ACHN (cell line): ENCODE measurements around the gene FCSK.
"Not testable (repeated sequence)": the region's sequence is repeated elsewhere in the genome, so short reads cannot be mapped to it uniquely, and the experiment has no call there.

Source experiments
- DNase-seq: peaks from one replicate; pipeline ENCODE4 v3.0.0-alpha.2; 2015
- in situ Hi-C: cut with HindIII; loops from 2 replicates; pipeline ENCODE4 v1.10.0; 2017; ENCODE audit warnings: low sequenced_read_pairs, low pct_ligation_motif_present, low pct_unique_long_range_greater_than_20kb

Gene FCSK

DNA sequence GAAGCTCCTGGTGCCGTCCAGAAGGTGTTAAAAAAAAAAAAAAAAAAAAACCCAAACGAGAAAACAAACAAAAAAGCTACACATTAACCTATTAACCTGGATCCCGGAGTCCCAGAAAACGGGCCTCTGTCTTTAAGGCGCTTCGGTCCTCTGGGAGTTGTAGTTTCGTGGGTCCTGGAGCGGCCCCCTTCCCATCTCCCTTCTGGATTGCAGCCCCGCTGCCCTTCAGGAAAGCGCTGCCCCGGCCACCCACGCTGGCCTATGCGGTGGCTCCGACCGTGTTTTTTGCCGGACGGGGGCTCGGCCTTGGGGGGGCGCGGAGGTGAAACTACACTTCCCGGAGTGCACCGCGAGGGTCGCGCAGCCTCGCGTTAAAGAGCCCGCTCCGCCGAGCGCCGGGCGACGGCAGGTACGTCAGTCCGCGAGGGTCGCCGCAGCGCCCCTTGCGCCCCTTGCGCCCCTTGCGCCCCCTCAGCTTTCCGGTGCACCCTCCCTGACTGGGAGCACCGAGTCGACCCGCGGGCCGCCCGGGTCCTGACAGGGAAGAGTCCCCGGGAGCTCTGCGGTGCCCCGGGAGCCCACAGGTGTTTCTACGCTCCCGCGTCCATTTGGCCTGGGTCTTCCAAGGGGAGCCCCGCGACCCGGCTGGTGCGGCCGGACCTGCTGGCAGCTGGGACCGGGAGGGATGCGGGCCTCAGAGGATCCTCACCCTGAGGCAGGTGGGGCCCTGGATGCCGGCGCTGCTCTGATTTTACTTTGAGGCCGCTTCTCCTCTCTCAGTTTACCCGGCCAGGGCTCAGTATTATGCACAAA, at the start of gene FCSK:
Gene FCSK, plus strand, starts transcription at position 374 of the 813 bp plus-strand sequence. CDS start 8,596 bp downstream, outside the sequence.
- in situ Hi-C loops = no loop called here
- peak; percentile 77 for DNase-seq

DNA sequence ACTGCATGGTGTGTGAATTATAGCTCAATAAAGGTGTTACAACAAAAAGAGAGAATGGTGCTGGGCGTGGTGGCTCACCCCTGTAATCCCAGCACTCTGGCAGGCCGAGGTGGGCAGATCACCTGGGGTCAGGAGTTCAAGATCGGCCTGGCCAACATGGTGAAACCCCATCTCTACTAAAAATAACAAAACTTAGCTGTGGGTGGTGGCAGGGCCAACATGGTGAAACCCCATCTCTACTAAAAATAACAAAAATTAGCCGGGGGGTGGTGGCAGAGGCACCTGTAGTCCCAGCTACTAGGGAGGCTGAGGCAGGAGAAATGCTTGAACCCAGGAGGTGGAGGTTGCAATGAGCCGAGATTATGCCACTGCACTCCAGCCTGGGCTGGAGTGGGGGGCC, 48.3 kb upstream of the FCSK start:
- in situ Hi-C loops, DNase-seq: not testable (repeated sequence)

DNA sequence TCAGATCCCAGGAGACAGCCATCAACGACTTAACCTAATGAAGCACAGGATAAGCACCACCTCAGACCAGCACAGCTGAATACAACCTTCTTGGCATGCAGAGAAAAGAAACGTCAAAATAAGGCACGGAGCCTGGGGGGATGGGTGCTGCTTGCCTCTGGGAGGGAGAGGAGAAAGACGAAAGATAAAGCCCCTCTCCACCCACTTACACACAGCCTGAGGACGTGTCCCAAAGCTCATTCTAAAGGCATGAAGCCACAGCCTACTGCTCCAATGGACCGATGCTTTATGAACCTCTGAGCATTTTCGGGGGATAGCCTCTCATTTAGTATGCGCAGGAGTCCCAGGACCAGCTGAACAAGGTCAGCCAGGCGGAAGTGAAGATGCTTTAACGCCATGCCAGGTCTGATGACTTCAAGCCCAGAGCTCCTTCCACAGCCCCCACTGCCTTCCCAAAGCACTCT, 46.6 kb upstream of the FCSK start:
- DNase-seq = no peak
- in situ Hi-C loops = no loop called here

DNA sequence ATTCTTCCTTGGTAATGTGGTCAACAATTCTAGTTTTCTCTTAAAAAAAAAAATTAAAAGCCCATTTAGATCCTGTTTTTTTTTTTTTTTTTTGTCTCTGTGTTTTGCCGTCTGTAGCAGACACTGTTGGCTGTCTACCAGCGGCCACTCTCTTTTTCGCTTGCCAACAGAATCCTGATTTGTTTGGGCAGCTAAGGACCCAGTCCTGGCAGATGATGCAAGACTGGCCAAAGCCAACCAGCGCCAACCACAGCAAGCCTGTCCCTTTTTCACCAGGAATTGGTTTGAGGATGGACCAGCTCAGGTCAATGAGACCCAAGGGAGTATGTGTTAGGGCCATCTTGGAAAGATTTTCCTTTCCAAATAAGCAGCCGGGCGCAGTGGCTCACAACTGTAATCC, 43.7 kb upstream of the FCSK start:
- no peak for DNase-seq
- in situ Hi-C loops = no loop called here

DNA sequence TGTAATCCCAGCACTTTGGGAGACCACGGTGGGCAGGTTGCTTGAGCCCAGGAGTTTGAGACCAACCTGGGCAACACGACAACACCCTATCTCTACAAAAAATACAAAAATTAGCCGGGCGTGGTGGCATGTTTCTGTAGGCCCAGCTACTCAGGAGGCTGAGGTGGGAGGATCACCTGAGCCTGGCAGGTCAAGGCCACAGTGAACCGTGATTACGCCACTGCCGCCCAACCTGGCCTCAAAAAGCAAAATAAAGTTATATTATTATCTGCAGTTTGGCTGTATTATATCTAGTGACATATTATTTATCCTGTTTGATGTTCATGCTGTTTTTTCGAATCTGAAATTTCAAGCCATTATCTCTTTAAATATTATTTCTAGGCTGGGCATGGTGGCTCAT, 42.0 kb upstream of the FCSK start:
- in situ Hi-C loops = no loop called here

DNA sequence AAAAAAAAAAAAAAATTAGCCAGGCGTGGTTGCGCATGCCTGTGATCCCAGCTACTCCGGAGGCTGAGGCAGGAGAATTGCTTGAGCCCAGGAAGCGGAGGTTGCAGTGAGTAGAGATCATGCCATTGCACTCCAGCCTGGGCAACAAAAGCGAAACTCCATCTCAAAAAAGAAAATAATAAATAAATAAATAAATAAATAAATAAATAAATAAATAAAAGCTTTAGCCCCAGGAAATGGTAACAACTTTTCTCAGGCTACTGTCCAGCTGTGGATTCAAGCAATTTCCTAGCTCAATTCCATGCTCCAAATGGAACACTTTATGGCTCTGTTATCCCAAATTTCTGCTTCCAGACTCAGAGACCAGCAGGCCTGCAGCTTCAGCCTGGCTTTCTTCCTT, 40.8 kb upstream of the FCSK start:
- in situ Hi-C loops, DNase-seq: not testable (repeated sequence)

More for the DNA sequence above, 42.0 kb upstream of the FCSK start:
- DNase-seq = no peak

DNA sequence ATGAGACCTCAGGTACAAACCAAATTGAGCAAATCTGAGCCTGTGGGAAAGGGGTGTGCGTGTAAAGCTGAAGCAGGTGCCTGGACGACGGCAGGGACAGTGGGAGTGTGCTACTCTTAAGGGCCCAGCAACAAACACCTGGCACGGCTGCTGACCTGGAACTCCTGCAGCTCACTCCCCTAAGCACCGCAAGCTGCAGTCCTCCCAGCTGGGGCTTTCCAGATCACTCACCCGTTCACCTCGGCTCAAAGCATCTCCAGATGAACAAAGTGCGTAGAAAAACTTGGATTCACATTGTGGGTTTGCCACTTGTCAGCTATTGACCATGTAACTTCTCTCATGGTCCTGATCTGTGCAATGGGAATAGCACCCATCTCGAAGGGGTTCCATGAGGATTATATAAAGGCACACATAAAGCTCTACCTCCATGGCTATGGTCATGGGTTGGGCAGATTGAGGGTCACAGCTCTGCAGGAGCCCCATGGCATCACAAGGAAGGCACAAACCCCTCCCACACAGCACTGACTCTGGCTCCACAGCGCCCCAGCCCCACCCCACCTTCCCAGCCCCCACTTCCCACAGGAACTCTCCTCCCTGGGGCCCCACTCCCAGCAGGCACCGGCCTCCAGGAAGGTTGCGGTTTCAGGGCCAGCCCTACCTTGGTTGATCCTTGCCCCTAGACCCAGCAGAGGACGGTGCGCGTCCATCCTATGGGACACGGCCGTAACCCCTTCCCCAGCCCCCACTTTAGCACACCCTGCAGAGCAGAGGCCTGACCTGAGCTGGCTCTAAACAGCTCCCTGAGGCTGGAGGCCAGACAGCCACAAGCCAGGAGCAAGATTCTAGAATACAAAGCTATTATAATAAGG, 37.4 kb upstream of the FCSK start:
- in situ Hi-C loops = no loop called here
- no peak for DNase-seq

DNA sequence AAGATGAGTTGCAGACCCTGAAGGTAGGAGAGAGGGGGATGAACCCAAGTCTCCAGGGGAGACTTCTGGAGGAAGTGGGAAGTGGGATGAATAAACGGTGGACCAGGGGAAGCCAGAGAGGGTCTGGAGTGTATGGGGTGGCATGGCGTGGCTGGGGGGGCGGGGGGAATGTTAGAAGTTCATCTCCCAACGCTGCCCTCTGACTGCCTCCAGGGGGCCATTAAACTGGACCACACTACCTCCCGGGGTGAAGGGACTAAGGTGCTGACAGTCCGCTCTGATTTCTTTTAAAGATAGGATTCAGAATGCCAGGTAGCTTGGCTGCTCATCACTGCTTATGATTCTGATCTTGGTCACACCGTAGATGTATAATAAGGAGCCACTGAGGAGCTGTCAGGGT, 36.7 kb upstream of the FCSK start:
- no peak for DNase-seq
- in situ Hi-C loops = no loop called here

DNA sequence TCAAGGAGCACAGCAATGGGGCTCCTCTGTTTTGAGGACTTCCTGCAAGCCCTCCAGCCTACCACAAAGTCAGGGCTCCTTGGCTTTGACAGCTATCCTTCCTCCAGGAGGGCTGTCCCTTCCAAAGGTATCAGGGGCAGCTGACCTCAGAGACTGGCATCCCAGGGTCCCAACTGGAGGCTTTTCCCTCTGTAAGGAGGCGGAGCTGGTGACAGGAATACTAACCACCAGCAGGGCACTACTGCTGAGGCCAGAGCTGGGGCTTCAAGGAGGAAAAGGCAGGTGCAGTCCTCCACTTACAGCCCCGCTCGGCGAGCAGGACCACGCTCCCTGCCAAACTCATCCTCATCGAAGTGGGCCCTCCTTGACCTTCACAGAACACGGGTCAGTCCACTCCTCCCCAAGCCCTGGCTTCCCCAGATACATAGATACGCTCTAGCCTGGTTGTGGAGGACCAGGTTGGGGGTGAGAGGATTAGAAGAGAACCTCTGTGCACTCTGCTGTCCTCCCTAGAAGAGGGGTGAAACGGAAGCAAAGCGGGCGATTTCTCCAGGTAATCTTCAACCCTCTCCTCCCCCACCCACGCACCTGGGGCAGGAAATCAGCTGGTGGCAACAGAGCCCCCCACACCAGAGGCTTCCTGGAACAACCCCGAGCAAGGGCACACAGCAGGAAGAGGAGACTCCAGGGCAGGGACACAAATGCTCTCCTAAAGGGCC, 36.0 kb upstream of the FCSK start:
- no peak for DNase-seq
- in situ Hi-C loops = no loop called here

DNA sequence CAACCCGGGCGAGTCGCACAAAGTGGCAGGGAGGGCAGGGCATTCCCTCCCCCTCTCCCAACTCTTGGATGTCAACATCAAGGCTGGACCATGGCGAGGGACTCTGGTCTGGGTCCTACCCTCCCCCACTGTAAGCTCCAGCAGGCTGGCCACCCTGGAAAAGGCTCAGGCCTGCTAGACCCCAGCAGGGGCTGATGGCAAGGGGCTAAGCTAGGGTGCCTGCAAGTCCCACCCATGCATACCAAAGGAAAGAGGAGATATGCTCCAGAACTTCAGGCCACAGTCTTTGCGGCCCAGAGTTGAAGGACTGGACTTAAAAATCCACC, 35.4 kb upstream of the FCSK start:
- no peak for DNase-seq

DNA sequence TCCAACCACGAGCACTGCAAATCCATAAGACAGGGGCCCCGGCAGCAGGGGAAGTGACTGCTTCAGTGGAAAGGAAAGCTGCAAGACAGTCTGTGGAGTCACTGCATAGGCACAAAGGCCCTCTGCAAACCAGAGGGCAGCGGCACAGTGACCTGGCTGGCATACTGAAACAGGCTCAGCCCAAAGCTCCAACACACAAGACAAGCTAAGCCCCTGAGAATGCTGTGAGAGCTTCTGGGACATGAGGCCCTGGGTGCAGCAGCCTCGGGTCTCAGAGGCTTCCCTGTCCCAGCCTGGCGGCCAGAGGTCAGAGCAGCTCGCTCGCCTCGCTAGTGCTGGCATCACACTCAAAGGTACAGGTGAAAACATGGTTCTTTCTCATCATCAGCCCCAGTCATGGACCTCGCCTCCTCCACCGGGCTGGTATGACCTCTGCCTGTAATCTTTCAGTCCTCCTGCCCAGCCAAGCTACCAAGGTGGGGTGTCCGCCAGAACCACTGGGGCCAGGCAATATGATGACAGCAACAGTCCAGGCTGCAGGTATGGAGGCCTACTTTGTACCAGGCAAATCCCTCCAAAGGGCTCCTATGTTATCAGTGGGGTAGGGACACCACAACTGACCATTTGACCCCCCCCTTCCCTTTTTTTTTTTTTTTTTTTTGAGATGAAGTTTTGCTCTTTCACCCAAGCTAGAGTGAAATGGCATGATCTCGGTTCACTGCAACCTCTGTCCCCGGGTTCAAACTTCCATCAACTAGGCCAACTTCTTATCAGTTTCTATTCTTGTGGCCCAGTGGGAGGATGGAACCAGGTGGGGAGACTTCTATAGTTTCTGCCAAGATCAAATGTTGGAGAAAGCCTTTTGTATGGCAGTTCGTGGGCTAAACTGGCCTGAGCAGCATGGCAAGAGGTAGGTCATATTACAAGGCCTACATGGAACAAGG, 34.7 kb upstream of the FCSK start:
- no peak for DNase-seq
- in situ Hi-C loops = no loop called here

More for the DNA sequence above, 35.4 kb upstream of the FCSK start:
- in situ Hi-C loops = no loop called here

DNA sequence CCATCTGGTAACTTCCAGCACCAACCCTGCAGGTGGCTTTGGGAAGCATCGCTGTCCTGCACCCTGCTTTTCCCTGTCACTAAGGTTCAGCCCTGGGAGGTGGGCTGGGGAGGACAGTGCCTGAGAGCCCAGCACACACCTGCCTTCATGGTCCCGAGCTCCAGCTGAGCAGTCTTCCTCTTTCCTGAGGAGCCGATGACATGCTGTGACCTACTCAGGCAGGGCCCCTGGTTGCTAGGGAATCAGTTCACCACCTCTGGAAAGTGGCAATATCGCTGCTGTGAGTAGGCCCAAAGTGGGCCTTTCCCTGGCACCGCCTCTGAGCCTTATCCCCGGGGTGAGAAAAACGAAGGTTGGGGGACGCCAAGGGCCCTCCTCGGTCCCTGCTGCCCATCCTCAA, 33.4 kb upstream of the FCSK start:
- DNase-seq = no peak
- in situ Hi-C loops = no loop called here

DNA sequence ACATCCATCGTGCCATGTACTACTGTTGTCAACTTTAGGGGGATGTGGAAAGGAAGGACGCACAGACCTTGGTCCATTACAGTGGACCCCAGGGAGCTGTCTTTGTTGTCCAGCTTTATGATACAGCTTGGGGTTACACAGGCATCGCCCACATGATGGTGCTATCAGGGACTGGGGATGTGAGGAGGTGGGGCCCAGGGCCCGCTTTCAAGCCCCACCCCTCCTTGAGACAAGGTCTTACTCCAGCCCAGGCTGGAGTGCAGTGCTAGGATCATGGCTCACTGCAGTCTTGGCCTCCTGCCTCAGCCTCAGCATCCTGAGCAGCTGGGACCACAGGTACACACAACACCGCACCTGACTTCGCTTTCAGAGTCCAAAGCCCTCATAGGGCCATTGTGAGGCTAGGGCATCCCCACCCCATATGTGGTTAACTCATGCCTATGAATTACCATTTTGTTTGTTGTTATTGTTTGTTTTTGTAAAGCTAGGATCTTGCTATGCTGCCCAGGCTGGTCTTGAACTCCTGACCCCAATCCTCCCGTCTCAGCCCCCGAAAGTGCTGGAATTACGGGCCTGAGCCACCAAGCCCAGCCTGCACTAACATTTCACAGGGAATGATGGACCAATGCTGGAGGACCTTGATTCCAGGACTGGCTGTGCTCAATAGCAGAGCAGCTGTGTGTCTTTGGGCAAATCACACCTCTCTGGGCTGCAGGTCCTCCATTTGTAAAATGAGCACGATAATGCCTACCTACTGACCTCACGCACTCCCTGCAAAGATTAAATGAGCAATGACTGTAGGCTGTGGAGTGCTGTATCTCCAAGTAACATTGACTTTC, 32.7 kb upstream of the FCSK start:
- in situ Hi-C loops = no loop called here
- DNase-seq = no peak

DNA sequence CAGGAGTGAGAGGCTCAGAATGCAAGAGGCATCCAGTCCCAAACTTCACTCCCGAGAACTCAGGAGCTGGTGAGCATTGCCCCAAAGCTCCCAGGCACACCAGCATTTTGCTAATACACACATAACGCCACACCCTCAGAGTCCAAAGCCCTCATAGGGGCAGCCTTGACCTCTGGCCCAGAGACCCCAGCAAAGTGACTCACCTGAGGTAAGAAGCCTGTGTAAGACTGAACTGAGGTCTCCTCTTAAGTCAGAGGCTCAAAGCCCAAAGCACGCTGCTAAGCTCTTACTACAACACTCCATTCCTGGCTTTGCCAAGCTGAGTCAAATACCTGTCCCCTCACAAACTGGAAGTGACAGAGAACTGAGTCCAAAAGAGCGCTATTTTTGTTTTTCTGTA, 31.9 kb upstream of the FCSK start:
- no peak for DNase-seq
- in situ Hi-C loops = no loop called here

DNA sequence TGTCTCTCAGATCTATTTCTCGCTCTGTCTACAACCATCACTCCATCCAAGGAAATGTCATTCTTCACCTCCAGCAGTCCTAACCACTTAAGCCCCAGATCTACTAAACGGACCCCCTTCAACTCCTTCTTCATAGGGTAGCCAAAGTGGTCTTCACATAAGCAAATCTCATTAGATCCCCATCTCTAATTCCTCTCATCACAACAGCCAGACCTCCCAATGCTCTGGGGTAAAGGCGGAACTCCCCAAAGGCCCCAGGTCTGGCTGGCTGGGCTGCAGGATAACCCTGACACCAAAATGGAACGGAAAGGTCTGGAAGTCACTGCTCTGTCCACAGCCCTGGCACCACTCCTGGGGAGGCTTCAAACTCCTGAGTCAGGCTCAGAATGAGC, 26.6 kb upstream of the FCSK start:
- no peak for DNase-seq
- in situ Hi-C loops = no loop called here

DNA sequence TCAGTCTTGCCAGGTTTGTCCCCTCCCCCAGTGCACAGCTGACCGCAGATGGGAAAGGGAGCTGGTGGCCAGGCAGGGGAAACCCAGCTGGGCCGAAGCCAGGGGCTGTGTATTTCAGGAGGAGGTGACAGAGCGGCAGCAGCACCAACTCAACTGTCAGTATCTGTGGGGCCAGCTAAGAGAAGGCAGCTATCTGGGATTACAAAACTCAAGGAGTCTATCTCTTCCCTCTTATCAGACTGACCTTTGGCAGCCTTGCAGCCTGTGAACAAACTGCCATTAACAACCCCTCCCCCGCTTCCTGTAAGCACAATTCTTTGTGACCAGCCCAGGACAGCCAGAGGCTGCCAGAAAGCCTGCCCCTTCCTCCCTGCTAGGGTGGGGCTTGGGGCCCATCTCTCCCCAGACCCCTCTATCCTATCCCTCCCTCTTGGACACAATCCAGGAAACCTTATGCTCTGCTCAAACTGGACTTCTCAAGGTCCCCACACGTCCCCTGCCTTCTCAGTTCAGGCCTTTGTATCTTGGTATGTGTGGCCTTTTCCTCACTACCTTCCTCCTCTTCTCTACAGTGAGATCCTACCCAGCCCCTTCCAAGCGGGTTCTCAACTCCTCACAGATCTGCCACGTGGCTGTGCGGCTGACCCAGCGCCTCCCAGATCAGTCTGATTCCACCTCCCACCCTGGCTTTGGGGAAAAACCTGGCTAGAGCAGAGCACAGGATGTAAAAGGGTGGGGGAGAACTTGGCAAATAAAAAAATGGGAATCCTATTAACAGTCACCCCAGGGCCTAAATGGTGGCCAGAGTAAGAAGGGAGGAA, 26.0 kb upstream of the FCSK start:
- in situ Hi-C loops = no loop called here
- DNase-seq = peak; percentile 96
